Adrenal gland (tissue), 12 donors: Measurements from ENCODE around the gene TRIM62. TPM values are rescaled to one million over a fixed set of nuclear protein-coding genes. Genes with fewer than 3 reads are reported as not detected.
A peak's percentile ranks its signal among the peaks of the same experiment; 100 is the strongest.

Source experiments
- DNase-seq, 7 donors: peaks; one replicate each; pipeline ENCODE4 v3.0.0-alpha.2; 2019 to 2020
- H3K27ac ChIP-seq, 5 donors: fragments of 200-600 bp; sonication (generic) in 4 of 5; 1 replicate in 3 of 5; 2 replicates in 2 of 5; pipeline versions ENCODE4 v1.5.1 to v1.8.0; 2016 to 2020; ENCODE audit warnings: mild to moderate bottlenecking in 1 of 5
- H3K27me3 ChIP-seq: fragments of 200-600 bp; 2 replicates; pipeline ENCODE4 v1.8.0; 2021
- H3K36me3 ChIP-seq, 2 donors: fragments of 200-600 bp; replicated peaks in 1 of 2; 1 replicate in 1 of 2; 2 replicates in 1 of 2; pipeline versions ENCODE4 v1.5.1 to v1.8.0; 2018 to 2022
- H3K4me1 ChIP-seq, 2 donors: fragments of 200-600 bp; replicated peaks in 1 of 2; 1 replicate in 1 of 2; 2 replicates in 1 of 2; pipeline versions ENCODE4 v1.5.1 to v1.8.0; 2018 to 2021
- H3K4me3 ChIP-seq, 4 donors: fragments of 200-600 bp; sonication (generic) in 3 of 4; one replicate each; pipeline ENCODE4 v1.5.1; 2016 to 2018
- H3K9me3 ChIP-seq, 3 donors: fragments of 200-600 bp; sonication (generic) in 1 of 3; replicated peaks in 1 of 3; 1 replicate in 2 of 3; 2 replicates in 1 of 3; pipeline versions ENCODE4 v1.5.1 to v1.8.0; 2016 to 2021
- CTCF ChIP-seq, 6 experiments: fragments of 450-650 bp in 4 of 6; fragments of 200-600 bp in 2 of 6; sonication (generic) in 1 of 6; IDR thresholded peaks; 1 replicate in 5 of 6; 2 replicates in 1 of 6; pipeline versions ENCODE4 v1.5.1 to v1.8.0; 2016 to 2021; ENCODE audit warnings: antibody characterized with exemption in 6 of 6, mild to moderate bottlenecking in 2 of 6, moderate library complexity in 1 of 6
- POLR2A ChIP-seq, 2 donors: fragments of 450-650 bp; IDR thresholded peaks; one replicate each; pipeline ENCODE4 v1.6.1; 2017; ENCODE audit warnings: antibody characterized with exemption in 2 of 2, mild to moderate bottlenecking in 2 of 2, moderate library complexity in 1 of 2
- WGBS, 4 donors: extraction: QIAGEN DNeasy Blood & Tissue Kit in 2 of 4; methylation state at CpG; one replicate each; pipeline versions ENCODE4 v1.1.5 to v1.1.7; 2013 to 2017; 5-methylcytosine and 5-hydroxymethylcytosine counted together
- intact Hi-C, 2 donors: fragments of 100-400 bp; cut with DNase I; formaldehyde crosslinking; loops; one replicate each; pipeline versions ENCODE4 v1.14.1 to v1.15.0; 2022 to 2023
- polyA plus RNA-seq, 3 donors: library from polyadenylated mRNA; stranded (reverse); fragments of 200-250 nt in 2 of 3; fragments of 350-450 nt in 1 of 3; fragmentation: Illumina TruSeq in 1 of 3; extraction: RNeasy Lipid Tissue Mini Kit (QIAGEN cat#74804) in 1 of 3; gene quantifications; one replicate each; pipeline ENCODE4 v1.2.3, GENCODE V29; 2013 to 2014
- total RNA-seq, 9 donors: library from RNA; depleted of rRNA in 4 of 9; stranded (reverse); fragments of >200 nt in 4 of 9; fragments of 120-200 nt in 1 of 9; fragmentation: NEBNext Ultra II Directional in 1 of 9; extraction: Animal tissue kit (Norgen Biotek cat#: 25700) in 1 of 9; gene quantifications; one replicate each; pipeline versions ENCODE4 v1.1.0 to v1.2.4, GENCODE V29; 2013 to 2023
- donor health status: healthy with polysubstance abuse.
- donor health status: Bipolar disorder and iron deficiency.
- donor health status: DM: yes; HTN: yes; CAD: no.
- donor health status: DM: no; HTN: no; CAD: no.
- donor health status: DM: no; HTN: no; CAD: no.
- donor health status: DM: yes; HTN: yes; CAD: no.

Gene TRIM62
- total and polyA plus RNA-seq, 12 donors, result 3.7 to 19.5 (median 10.0) TPM

DNA sequence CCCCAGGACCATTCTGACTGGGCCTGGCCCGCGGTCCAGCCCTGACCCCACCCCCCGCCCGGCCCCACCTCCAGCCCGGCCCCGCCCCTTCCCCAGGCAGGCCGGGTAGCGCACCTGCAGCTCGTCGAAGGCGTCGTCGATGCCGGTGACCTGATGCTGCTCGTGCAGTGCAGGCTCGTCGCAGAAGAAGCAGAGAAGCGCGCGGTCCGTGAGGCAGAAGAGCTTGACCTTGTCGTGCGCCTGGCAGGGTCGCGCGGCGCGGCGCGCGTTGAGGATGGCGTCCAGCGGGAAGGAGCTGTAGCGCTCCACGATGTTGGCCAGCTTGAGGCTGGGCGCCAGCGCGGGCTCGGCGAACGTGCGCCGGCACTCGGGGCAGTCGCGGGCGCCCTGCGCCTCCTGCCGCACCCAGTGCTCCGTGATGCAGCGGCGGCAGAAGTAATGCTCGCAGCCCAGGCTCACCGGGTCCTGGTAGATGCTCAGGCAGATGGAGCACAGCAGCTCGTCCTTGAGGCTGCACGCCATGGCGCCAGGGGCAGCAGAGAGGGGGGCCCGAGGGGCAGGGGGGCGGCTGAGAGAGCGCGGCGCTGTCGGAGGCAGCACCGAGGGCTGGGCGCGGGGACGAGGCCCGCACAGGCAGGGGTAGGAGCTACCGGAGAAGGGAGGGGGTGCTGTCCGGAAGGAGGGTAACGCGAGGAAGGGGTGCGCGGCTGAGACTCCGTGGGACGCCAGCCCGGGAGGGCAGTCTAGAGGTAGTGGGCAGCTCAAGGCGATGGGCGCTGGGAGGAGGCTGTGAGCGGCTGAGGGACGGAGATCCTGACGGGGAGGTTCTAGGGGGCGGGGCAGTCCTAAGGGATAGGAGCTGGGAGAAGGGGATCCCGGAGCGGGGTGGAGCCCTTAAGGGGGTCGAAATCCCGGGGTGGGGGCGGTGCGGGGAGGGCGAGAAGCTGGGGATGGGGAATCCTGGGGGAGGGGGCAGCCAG is 642 bp downstream of the TRIM62 start:
- DNase-seq, result peak; percentile 50 to 77 (median 60)
- peaks cover 27 to 35% of the 10 kb centered on the region in 2 donors for H3K4me1 ChIP-seq
- TF ChIP-seq CTCF (IDR thresholded peaks at IDR 0.05) (no peak), POLR2A (IDR thresholded peaks at IDR 0.05) (peak; percentile 19 to 61)
- no peaks in the 10 kb centered on the region for H3K36me3 ChIP-seq
- 0 to 1% (median 1%) methylated on average over 49 to 90 of the region's 90 CpGs; no CpG with 5 or more reads in 1 of the 4 donors for WGBS, 4 donors
- H3K27me3 ChIP-seq, result no peaks in the 10 kb centered on the region
- H3K4me3 ChIP-seq, result peak overlapping the region in 3 of 4 donors; percentile 6 to 90 (median 58)
- no peaks in the 10 kb centered on the region for H3K9me3 ChIP-seq
- H3K27ac ChIP-seq, result peak overlapping the region in 4 of 5 donors; percentile 69 to 96 (median 76)
- intact Hi-C loops, result no loop called here

GRCh38 chr1:33180226-33180910 is 1.5 kb downstream of the TRIM62 start:
- WGBS, 4 donors, result 8 to 23% (median 15%) methylated on average over 12 to 28 of the region's 28 CpGs
- no peaks in the 10 kb centered on the region for H3K9me3 ChIP-seq
- H3K27ac ChIP-seq, result peak overlapping the region in 2 of 5 donors; percentile 81 to 96
- H3K27me3 ChIP-seq, result no peaks in the 10 kb centered on the region
- peak; percentile 91 to 96 (median 93) for DNase-seq
- H3K36me3 ChIP-seq, result no peaks in the 10 kb centered on the region
- H3K4me3 ChIP-seq, result peak overlapping the region in 1 of 4 donors; percentile 90
- no peak for TF ChIP-seq CTCF (IDR thresholded peaks at IDR 0.05)
- TF ChIP-seq POLR2A (IDR thresholded peaks at IDR 0.05), result no peak
- intact Hi-C loops, result no loop called here
- peaks cover 34 to 43% of the 10 kb centered on the region in 2 donors for H3K4me1 ChIP-seq

DNA sequence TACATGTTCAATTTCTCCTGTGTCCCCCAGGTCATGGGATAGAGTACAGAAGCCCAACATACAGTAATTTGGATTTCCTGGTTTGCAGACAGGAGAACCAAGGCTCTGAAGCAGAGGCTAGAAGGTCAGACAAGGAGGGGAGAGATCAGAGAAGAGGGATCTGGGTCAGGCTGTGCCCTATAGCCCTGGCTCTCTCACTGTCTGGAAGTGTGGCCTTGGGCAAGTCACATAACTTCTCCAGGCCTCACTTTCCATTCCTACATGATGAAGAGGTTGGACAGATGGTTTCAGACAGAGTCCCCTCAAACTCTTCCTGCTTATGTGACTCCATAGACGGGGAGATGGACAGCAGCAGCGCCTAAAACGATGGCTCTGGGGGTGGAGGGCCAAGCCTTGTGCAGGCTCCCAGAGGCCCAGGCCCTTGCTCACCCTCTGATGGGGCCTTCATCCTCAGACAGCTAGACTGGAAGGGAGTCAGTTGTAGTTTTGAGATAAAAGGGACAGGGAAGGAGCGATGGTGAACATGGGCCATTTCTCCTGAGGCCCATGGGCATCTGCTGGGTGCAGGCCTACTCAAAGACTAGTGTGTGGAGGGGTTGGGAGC is 2.9 kb downstream of the TRIM62 start:
- Histone ChIP-seq H3K27me3 (no peaks in the 10 kb centered on the region), H3K36me3 (no peaks in the 10 kb centered on the region), H3K4me3 (no peak overlapping the region), H3K9me3 (no peaks in the 10 kb centered on the region), H3K27ac (peak overlapping the region in 1 of 5 donors; percentile 43), H3K4me1 (peaks cover 34 to 43% of the 10 kb centered on the region in 2 donors)
- TF ChIP-seq CTCF (IDR thresholded peaks at IDR 0.05), result no peak
- TF ChIP-seq POLR2A (IDR thresholded peaks at IDR 0.05), result no peak
- WGBS, 4 donors, result 93 to 100% (median 97%) methylated on average over 3 to 4 of the region's 4 CpGs
- intact Hi-C loops, result no loop called here
- DNase-seq, result peak in 1 of 7 donors; percentile 48
